Vagina (tissue), 2 donors: ENCODE results near the gene FZD10.

Experiments
- POLR2A ChIP-seq, 2 donors: fragments of 450-650 bp; IDR thresholded peaks; one replicate each; pipeline ENCODE4 v1.6.1; 2017; ENCODE audit warnings: antibody characterized with exemption in 2 of 2, mild to moderate bottlenecking in 2 of 2, moderate library complexity in 2 of 2
- TF ChIP-seq, protein P1 (sequence below), 3 experiments: fragments of 450-650 bp in 2 of 3; fragments of 200-600 bp in 1 of 3; sonication (generic) in 1 of 3; IDR thresholded peaks; one replicate each; pipeline ENCODE4 v1.5.1; 2017 to 2019; ENCODE audit warnings: antibody characterized with exemption in 3 of 3, mild to moderate bottlenecking in 2 of 3, moderate library complexity in 2 of 3

DNA sequence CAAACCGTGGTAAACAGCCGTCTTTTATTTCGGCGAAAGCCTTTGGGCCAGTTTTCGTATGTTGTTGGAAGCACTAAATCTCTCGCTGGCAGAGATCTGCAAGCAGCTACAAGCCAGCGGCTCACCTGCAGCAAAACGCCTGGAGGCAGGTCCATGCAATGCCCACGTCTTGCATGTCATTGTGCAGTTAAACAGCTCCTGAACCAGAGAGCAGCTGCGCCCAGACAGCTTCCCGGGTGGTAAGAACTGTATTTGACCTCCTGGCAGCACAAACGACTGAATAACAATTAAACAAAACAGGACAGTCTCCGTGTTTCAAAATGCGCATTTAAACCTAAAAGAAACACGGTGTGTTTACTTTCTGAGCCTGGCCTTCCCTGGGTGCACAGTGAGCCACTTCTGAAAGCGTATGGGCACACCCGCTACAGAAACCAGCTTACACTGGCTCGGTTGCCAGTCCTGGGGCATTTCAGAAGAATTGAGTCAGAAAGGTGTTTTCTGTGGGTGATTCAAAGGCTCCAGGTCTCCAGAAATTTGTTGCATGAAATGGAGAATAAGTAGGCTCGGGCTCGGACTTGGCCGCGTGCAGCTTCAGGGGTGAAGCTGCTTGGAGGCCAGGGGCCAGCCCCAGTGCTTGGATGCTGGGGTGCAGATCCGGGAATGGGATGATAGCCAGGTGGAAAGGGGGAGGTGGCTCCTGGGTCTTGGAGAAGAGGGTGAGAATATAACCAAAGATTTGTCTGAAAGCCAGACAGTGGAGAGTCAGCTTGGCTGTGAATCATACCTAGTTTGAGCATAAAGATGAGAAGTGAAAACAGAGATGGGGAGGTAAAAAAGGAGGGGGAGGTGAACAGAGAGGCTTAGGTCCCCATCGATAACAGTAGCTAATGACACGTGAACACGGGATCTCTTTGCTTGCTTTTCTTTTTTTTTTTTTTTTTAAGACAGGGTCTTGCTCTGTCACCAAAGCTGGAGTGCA, 24.9 kb upstream of the FZD10 start:
- TF ChIP-seq, protein P1, sequence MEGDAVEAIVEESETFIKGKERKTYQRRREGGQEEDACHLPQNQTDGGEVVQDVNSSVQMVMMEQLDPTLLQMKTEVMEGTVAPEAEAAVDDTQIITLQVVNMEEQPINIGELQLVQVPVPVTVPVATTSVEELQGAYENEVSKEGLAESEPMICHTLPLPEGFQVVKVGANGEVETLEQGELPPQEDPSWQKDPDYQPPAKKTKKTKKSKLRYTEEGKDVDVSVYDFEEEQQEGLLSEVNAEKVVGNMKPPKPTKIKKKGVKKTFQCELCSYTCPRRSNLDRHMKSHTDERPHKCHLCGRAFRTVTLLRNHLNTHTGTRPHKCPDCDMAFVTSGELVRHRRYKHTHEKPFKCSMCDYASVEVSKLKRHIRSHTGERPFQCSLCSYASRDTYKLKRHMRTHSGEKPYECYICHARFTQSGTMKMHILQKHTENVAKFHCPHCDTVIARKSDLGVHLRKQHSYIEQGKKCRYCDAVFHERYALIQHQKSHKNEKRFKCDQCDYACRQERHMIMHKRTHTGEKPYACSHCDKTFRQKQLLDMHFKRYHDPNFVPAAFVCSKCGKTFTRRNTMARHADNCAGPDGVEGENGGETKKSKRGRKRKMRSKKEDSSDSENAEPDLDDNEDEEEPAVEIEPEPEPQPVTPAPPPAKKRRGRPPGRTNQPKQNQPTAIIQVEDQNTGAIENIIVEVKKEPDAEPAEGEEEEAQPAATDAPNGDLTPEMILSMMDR (IDR thresholded peaks at IDR 0.05), result no peak
- TF ChIP-seq POLR2A (IDR thresholded peaks at IDR 0.05), result no peak
